GM18517 (cell line): ENCODE measurements around the gene CUL3.
"Not testable (repeated sequence)": the region's sequence is repeated elsewhere in the genome, so short reads cannot be mapped to it uniquely, and the experiment has no call there.

ENCODE experiments used
- ATAC-seq: cut with Tn5 transposase; IDR thresholded peaks from one replicate; pipeline ENCODE4 v1.9.1; 2021; ENCODE audit warnings: mild to moderate bottlenecking, moderate library complexity; ENCODE audit not compliant: unreplicated experiment

CUL3 gene

DNA sequence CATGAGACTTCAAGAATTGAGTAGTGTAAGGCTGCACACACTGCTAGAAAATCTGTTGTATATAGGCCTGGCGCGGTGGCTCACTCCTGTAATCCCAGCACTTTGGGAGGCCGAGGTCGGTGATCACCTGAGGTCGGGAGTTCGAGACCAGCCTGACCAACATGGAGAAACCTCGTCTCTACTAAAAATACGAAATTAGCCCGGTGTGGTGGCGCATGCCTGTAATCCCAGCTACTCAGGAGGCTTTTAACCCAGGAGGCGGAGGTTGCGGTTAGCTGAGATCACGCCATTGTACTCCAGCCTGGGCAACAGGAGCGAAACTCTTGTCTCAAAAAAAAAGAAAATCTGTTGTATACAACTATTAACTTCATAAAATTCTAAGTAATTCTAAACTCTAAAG is 2.1 kb downstream of the CUL3 start:
- ATAC-seq: not testable (repeated sequence)

GRCh38 chr2:224580248-224580647 is 4.9 kb downstream of the CUL3 start:
- ATAC-seq: no peak

GRCh38 chr2:224579411-224579810 is 5.8 kb downstream of the CUL3 start:
- ATAC-seq: no peak

DNA sequence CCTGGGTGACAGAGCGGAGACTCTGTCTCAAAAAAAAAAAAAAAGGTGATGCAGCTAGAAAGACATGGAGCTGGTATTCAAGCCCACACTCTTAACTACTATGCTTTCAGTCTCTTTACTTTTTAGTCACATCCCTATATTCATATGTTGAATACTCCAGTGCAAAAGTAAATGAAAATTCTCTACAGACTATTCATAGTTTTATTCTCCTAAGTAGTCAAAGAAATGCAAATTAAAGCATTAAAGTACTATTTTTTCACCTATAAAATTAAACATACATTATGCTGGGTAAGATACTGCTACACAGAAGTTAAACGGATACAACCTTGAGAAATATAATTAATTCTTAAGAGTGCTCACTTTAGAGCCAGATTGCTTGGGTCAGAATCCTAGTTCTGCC is 7.6 kb downstream of the CUL3 start:
- ATAC-seq: no peak

DNA sequence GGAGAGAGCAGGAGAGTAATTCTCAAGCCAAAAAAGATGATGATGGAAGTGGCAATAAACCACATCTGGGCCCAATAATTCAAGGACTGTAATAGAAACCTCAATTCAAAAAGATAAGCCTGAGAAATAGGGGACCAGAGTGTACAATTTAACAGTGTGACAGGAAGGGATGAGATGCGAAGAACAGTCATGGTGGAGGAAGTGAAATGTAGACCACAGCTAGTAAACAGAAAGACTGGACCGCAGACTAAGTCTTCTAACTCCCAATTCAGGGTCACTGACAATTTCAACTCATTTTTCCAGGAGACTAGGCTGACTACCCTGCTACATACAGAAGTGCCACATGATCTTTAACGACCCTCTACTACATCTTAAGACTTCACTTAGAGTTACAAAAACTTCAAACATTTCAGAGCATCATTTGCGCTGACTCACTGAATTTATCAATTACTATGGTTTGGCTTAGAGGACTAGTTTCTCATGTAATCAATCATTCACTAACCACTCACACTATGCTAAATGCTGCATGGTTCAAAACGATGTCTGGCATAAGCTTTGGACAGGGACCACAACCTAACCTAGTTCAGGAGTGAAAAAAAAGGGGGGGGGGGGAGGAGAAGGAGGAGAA is 9.0 kb downstream of the CUL3 start:
- ATAC-seq: peak; percentile 77

- no peak for ATAC-seq
Measured at GRCh38 chr2:224574423-224575084, 10.6 kb downstream of the CUL3 start.

GRCh38 chr2:224573724-224574123 is 11.4 kb downstream of the CUL3 start:
- no peak for ATAC-seq

DNA sequence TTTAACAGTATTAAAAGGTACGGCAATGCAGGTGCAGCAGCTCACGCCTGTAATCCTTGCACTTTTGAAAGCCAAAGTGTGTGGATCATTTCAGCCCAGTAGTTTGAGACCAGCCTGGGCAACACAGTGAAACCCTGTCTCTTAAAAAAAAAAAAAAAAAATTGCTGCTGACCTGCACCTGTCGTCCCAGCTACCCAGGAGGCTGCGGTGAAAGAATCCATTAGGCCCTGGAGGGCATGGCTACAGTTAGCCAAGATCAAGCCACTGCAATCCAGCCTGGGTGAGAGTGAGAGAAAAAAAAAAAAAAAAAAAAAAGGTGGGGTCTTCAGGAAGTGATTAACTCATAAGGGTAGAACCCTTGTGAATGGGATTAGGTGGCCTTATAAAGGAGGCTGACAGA is 12.8 kb downstream of the CUL3 start:
- no peak for ATAC-seq

GRCh38 chr2:224570328-224570993 is 14.7 kb downstream of the CUL3 start:
- ATAC-seq: no peak

DNA sequence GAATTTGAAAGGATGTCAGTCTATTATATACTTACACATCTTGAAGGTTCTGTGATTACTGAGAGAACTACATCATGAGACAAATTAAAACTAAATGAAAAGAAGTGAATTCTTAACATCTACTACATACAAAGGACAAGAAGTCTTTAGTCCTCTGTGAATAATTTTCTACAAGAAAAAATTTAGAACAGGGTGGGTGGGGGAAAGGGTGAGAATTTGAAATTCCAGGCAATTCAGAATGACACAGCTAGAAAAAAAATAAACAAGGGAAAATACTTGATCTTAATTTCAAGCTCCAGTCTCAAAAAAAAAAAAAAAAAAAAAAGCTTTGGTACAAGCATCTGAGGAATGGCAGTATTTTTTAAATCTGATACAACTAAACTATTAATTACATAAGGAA is 15.5 kb downstream of the CUL3 start:
- no peak for ATAC-seq

GRCh38 chr2:224565452-224566035 is 19.6 kb downstream of the CUL3 start:
- ATAC-seq: no peak

DNA sequence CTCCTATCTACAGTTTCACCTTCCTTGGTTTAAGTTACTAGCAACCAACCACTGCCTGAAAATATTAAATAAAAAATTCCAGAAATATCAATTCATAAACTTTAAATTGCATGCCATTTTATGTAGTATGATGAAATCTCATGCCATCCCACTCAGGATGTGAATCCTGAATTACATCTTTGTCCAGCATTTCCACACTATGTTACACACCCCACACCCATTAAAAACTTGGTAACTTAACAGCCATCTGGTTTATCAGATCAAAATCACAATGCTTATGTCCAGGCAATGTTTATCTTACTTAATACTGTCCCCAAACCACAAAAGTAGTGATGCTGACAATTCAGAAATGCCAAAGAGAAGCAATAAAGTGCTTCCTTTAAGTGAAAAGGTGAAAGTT is 21.6 kb downstream of the CUL3 start:
- ATAC-seq: no peak

DNA sequence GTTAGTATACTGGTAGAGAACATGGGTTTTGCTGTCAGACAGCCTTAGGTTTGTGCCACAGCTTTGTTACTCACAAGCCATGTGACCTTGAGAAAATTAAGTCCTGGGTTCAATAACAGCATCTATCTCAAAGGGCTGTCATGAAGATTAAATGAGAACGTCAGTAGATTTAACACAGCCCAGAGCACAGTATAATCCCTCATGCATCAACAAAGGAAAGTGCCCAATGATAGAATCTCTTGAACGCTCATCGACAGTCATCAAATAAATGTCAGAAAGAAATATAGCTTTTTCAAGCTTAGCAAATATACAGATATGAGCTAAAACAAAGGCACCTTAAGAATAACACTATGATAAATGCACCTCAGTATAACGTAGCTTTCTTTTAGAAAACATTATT is 22.3 kb downstream of the CUL3 start:
- ATAC-seq: no peak

DNA sequence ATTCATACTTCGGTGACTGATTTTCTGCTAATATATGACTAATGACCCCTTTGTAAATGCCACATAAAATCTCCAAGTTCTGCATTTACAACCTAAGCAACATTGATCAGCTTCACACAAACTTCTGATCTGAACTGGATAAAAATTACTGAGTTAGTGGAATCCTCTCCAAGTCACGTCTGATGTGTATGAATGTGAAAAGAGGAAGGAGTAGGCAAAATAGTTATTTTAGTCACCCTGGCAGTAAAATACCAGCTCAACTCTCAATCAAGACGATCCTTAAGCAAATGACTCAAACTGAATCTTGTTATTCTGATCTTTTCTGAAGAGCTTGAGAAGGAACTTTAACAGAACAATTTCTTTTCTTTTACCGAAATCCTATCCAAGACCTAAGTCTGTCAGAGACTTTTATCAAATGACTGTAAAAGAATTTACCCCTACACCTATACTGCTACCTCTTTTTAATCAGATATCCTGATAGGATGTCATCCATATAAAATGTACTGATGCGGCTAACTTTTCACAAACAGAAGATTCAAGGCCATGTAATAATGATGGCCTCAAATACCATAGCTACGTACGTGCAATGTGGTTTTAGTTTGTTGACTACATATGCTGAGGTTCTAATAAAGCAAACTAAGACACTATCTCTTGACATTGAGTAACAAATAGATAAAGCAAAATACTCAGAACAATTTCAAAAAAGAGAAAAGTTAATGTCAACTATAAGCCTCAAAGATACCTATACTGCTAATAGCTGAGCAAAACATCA is 23.7 kb downstream of the CUL3 start:
- peak; percentile 79 for ATAC-seq

- ATAC-seq: no peak
Measured at GRCh38 chr2:224560549-224560948, 24.6 kb downstream of the CUL3 start.

DNA sequence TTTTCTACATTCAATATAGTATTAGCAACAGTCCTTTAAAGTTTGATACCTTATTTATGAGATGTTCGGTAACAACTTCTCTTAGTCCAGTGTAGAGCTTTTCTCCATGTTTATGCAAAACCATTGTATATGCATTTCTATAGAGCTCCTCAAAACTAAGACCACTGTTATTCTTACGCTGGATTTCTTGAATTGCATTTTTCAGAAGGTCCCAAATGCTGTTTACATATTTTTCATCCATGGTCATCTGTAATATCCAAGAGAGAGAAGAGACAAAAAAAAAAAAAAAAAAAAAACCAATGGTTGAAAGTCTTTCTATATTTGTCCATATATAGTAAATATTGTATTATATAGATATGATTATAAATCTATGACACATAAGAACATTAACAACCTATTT is 27.6 kb downstream of the CUL3 start:
- no peak for ATAC-seq

DNA sequence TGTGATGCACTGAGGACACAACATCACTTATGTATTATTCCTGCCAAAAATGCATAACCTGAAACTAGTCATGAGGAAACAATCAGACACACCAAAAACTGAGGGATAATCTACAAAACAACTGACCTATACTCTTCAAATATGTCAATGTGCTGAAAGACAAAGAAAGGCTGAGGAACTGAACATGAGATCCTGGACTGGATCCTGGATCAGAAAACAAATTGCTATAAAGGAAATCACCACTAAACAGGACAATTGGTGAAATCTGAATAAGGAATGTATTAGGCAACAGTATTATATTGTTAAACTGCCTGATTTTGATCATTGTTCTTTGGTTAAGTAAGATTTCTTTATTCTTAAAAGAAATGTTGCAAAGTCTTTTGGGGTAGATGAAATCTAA is 28.8 kb downstream of the CUL3 start:
- ATAC-seq: no peak

DNA sequence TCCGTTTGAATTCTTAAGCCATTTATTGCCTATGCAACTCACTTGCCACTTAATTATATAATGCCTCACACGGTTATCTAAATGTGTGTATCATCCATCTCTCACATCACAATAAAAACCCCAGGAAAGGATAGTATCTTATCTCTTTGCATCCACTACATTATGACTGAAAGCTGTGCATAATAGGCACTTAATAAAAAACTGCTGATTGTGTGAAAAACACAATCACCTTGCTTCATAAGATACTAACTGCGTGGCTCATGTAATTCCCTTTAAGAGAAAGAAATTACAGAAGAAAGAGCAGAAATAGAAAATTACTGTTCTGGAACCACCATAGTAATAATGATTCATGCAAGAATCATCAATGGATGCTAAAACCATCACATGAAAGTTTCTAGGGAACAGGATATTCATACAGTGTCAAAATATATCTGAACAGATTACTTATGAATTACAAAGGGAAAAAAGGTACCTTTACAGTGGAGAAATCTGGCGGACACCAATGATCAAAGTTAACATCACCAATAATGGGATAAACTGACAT is 29.3 kb downstream of the CUL3 start:
- no peak for ATAC-seq

GRCh38 chr2:224552771-224553170 is 32.4 kb downstream of the CUL3 start:
- no peak for ATAC-seq

GRCh38 chr2:224551693-224552092 is 33.5 kb downstream of the CUL3 start:
- ATAC-seq: no peak

GRCh38 chr2:224546926-224547325 is 38.2 kb downstream of the CUL3 start:
- no peak for ATAC-seq
